Panc1 (cell line): ENCODE results near the gene HEPHL1.

ENCODE experiments used
- CTCF ChIP-seq: fragments of 450-650 bp; IDR thresholded peaks from 2 replicates; pipeline ENCODE4 v1.5.1; 2017; ENCODE audit warnings: mild to moderate bottlenecking
- POLR2AphosphoS5 ChIP-seq: IDR thresholded peaks from 2 replicates; pipeline ENCODE4 v1.6.1; 2012; ENCODE audit warnings: mild to moderate bottlenecking, low read depth, low read length, moderate library complexity
- REST ChIP-seq, 2 experiments: IDR thresholded peaks; 2 replicates each; pipeline ENCODE4 v1.6.1; 2011 to 2012; ENCODE audit warnings: low read depth in 2 of 2, control low read depth in 1 of 2, low read length in 1 of 2, mild to moderate bottlenecking in 1 of 2, moderate library complexity in 1 of 2; ENCODE audit not compliant: insufficient read depth in 1 of 2

GRCh38 chr11:94145431-94145830 lies 124.3 kb downstream of the HEPHL1 start:
- TF ChIP-seq POLR2AphosphoS5 (no peak), CTCF (no peak), REST (IDR thresholded peaks at IDR 0.05; ENCODE audit: insufficient read depth in 1 of 2, low read depth in 2 of 2, low read length in 1 of 2) (no peak)
